Measurements from ENCODE around the gene MED16. TPM values are rescaled to one million over a fixed set of nuclear protein-coding genes. Genes with fewer than 3 reads are reported as not detected.

Gene MED16
- total and polyA plus RNA-seq, 2 of the 13 experiments (the other 11 are each of a cell fraction or from before 2014, with no cell fraction given) = 13.3 to 14.8 TPM

GRCh38 chr19:917323-918151, 24.6 kb upstream of the MED16 start, which contains the start of gene KISS1R (continued):
- TF ChIP-seq SIX1 (CRISPR knock-in tag; IDR thresholded peaks at IDR 0.05; ENCODE audit: borderline replicate concordance) = no peak
- no peak for TF ChIP-seq ZNF672 (CRISPR knock-in tag; IDR thresholded peaks at IDR 0.05)
- peak; percentile 62; the same call in 1 of the 2 replicates for TF ChIP-seq CBFB (CRISPR knock-in tag; IDR thresholded peaks at IDR 0.05)
- TF ChIP-seq ZKSCAN1 (IDR thresholded peaks at IDR 0.05; ENCODE audit: low read length) = no peak
- no peak for TF ChIP-seq FUBP1 (CRISPR knock-in tag; IDR thresholded peaks at IDR 0.05; ENCODE audit: borderline replicate concordance)
- TF ChIP-seq ZNF335 (CRISPR knock-in tag; IDR thresholded peaks at IDR 0.05) = no peak
- TF ChIP-seq ZNF660 (CRISPR knock-in tag; IDR thresholded peaks at IDR 0.05; ENCODE audit: borderline replicate concordance, low read depth) = no peak
- TF ChIP-seq ZFP36L2 (CRISPR knock-in tag; IDR thresholded peaks at IDR 0.05) = no peak
- peak; percentile 85 for TF ChIP-seq AKAP8 (CRISPR knock-in tag; IDR thresholded peaks at IDR 0.05)
- TF ChIP-seq ZNF749 (CRISPR knock-in tag; IDR thresholded peaks at IDR 0.05; ENCODE audit: borderline replicate concordance) = peak; percentile 60; the same call in 1 of the 2 replicates
- peak; percentile 90 for TF ChIP-seq CTCF (CRISPR knock-in tag; IDR thresholded peaks at IDR 0.05)
- no peak for TF ChIP-seq ZNF512 (CRISPR knock-in tag; IDR thresholded peaks at IDR 0.05)
- TF ChIP-seq ZSCAN21 (CRISPR knock-in tag; IDR thresholded peaks at IDR 0.05; ENCODE audit: borderline replicate concordance) = peak; percentile 74
- peak; percentile 74 for TF ChIP-seq YEATS4 (CRISPR knock-in tag; IDR thresholded peaks at IDR 0.05; ENCODE audit: borderline replicate concordance)
- peak; percentile 52 for TF ChIP-seq ZNF883 (CRISPR knock-in tag; IDR thresholded peaks at IDR 0.05; ENCODE audit: not compliant biosample characterization)
- no peak for TF ChIP-seq TCF7 (IDR thresholded peaks at IDR 0.05; ENCODE audit: low read depth)
- no peak for TF ChIP-seq AKNA (CRISPR knock-in tag; IDR thresholded peaks at IDR 0.05; ENCODE audit: borderline replicate concordance)
- TF ChIP-seq CENPT (CRISPR knock-in tag; IDR thresholded peaks at IDR 0.05; ENCODE audit: low read depth) = no peak
